ENCODE data around the gene LGR6. TPM values are rescaled to one million over a fixed set of nuclear protein-coding genes. Genes with fewer than 3 reads are reported as not detected.

Gene LGR6, protein sequence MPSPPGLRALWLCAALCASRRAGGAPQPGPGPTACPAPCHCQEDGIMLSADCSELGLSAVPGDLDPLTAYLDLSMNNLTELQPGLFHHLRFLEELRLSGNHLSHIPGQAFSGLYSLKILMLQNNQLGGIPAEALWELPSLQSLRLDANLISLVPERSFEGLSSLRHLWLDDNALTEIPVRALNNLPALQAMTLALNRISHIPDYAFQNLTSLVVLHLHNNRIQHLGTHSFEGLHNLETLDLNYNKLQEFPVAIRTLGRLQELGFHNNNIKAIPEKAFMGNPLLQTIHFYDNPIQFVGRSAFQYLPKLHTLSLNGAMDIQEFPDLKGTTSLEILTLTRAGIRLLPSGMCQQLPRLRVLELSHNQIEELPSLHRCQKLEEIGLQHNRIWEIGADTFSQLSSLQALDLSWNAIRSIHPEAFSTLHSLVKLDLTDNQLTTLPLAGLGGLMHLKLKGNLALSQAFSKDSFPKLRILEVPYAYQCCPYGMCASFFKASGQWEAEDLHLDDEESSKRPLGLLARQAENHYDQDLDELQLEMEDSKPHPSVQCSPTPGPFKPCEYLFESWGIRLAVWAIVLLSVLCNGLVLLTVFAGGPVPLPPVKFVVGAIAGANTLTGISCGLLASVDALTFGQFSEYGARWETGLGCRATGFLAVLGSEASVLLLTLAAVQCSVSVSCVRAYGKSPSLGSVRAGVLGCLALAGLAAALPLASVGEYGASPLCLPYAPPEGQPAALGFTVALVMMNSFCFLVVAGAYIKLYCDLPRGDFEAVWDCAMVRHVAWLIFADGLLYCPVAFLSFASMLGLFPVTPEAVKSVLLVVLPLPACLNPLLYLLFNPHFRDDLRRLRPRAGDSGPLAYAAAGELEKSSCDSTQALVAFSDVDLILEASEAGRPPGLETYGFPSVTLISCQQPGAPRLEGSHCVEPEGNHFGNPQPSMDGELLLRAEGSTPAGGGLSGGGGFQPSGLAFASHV
- total RNA-seq (2014; rRNA removed; shearing (Covaris generic)): 0.23 TPM in 1 of 2 replicates, not detected in the other

DNA sequence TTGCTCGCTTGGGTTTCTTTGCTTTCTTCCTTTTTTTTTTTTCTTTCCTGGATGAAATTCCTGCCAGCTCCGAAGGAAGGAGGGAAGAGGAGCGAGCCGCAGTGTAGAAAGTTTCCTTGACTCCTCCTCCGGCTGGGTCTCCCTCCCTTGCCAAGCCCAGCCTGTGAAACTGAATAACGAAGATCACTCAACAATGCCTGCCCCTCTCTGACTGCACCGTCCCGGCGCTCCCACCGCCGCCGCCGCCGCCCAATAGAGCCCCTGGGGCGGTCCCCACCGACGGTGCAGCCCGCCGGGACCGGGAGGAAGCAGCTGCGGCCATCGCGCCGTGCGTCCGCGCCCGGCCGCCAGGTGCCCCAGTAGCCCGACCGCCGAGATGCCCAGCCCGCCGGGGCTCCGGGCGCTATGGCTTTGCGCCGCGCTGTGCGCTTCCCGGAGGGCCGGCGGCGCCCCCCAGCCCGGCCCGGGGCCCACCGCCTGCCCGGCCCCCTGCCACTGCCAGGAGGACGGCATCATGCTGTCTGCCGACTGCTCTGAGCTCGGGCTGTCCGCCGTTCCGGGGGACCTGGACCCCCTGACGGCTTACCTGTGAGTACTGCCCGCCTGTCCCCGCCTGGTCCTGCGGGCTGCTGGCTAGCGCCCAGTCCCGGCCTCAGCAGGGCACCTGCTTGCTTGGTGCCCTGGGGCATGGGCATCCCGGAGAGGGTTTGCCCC, at the start of gene LGR6:
Gene LGR6 (plus strand): TSS at position 186 of the 714 bp plus-strand sequence. CDS start 191 bp downstream, at position 377.

DNA sequence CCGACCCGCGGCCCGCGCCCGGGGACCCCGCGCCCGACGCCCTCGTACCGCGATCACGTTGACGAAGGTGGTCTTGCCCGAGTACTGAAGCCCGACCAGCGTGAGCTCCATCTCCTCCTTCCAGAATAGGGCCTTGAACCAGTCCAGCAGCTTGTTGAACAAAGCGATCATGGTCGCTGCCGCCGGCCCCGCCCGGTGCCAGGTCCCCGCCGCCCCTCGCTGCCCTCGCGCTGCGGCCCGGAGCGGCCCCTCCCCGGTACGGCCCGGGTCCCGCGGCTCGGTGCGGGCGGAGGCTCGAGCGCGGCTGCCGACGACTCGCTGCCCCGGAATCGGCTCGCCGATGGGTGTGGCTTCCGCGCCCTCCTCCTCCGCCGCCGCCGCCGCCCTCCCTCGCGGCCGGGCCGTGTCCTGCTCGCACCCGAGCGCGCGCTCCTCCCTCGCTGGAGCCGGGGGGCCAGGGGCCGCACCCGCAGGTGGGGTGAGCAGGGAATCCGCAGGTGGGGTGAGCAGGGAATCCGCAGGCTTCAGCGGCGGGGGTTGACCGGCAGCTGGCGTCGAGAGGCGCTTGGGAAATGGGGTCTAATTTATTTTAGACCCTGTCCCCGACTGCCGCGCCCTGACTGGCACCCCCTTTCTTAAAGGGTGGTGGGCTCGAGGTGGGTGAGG, 49.1 kb upstream of the LGR6 start, which contains the start of gene ARL8A:
Gene ARL8A (minus strand): TSS at position 336 of the 666 bp plus-strand sequence. CDS start 165 bp downstream, at position 171.

DNA sequence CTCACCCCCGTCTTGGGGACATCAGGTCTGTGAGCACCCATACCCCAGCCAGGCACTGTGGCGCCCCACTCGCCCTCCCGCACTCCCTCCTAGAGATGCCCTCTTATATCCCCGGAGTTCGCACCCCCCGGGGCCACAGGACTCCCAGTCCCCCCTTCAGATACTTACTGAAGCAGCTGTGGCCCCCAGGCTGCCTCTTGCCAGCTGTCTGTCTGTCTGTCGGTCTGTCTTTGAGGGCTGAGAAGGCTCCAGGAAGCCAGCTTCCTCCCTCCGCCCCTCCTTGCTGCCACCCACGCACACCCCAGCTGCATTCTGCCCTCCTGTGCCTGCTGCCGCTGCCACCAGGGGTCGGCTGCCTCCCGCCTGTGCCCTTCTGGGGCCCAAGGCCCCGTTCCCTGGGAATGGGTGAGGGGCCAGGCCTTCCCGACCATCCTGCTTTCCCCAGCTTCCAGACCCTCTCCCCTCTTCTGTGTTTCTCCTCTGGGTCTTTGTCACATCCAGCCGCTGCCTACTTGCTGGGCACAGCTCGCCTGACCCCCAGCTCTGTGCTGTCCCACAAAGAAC, 33.1 kb upstream of the LGR6 start, which contains the start of gene PTPN7:
Gene PTPN7 (minus strand): TSS at position 226 of the 564 bp plus-strand sequence. CDS start 1,200 bp downstream, outside the sequence.

DNA sequence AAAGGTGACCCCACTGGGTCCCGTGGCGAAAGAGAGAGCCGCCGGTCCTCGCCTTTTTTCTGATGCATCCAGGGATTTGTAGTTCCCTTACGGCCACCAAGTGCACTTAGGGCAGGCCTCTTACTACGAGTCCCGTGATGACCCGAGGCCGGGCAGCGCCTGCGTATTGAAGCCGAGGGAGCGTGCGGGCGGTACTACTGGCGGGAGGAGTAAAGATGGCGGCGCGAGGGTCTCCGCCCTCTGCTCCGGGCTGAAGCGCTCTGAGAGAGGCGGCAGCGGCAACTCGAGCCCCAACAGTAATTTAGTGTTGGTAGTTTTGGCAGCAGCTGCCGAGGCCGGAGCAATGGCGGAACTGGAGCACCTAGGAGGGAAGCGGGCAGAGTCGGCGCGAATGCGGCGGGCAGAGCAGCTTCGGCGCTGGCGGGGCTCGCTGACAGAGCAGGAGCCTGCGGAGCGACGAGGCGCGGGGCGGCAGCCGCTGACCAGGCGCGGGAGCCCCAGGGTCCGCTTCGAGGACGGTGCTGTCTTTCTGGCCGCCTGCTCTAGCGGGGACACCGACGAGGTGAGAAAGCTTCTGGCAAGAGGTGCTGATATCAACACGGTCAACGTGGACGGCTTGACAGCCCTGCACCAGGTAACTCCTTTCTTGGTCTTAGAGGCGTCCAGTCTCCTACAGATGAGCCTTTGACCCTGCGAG, 155.1 kb downstream of the LGR6 start, which contains the start of gene PPP1R12B:
Gene PPP1R12B (plus strand): TSS at position 191 of the 697 bp plus-strand sequence. CDS start 153 bp downstream, at position 344.

Other genes starting within 250 kb of the LGR6 start
- gene LMOD1, start 247.3 kb upstream of the LGR6 start, total RNA-seq (2014; rRNA removed; shearing (Covaris generic)): 0.19 TPM in 1 of 2 replicates, not detected in the other
- 60.7 and 71.3 TPM in 2 replicates for gene TIMM17A, start 238.3 kb upstream of the LGR6 start, total RNA-seq (2014; rRNA removed; shearing (Covaris generic))
- gene RNPEP, start 211.2 kb upstream of the LGR6 start, total RNA-seq (2014; rRNA removed; shearing (Covaris generic)): 91.6 and 98.5 TPM in 2 replicates
- gene ELF3, start 183.2 kb upstream of the LGR6 start, total RNA-seq (2014; rRNA removed; shearing (Covaris generic)): 1.1 and 1.7 TPM in 2 replicates
- gene GPR37L1, start 70.9 kb upstream of the LGR6 start, total RNA-seq (2014; rRNA removed; shearing (Covaris generic)): not detected in 2 replicates
- gene ARL8A, start 49.1 kb upstream of the LGR6 start, total RNA-seq (2014; rRNA removed; shearing (Covaris generic)): 20.6 and 28.1 TPM in 2 replicates
- not detected in 2 replicates for gene PTPN7, start 33.2 kb upstream of the LGR6 start, total RNA-seq (2014; rRNA removed; shearing (Covaris generic))
- gene UBE2T, start 148.1 kb downstream of the LGR6 start, total RNA-seq (2014; rRNA removed; shearing (Covaris generic)): 93.1 and 94.6 TPM in 2 replicates
- gene PPP1R12B, start 154.9 kb downstream of the LGR6 start, total RNA-seq (2014; rRNA removed; shearing (Covaris generic)): 12.4 and 18.7 TPM in 2 replicates

Measured in A375 (cell line).